ENCODE results near the gene PFDN4. TPM values are rescaled to one million over a fixed set of nuclear protein-coding genes. Genes with fewer than 3 reads are reported as not detected.
"Not testable (repeated sequence)": the region's sequence is repeated elsewhere in the genome, so short reads cannot be mapped to it uniquely, and the experiment has no call there.

Gene PFDN4
- total RNA-seq, 1 experiment from 2014 or later = 37.0 TPM

DNA sequence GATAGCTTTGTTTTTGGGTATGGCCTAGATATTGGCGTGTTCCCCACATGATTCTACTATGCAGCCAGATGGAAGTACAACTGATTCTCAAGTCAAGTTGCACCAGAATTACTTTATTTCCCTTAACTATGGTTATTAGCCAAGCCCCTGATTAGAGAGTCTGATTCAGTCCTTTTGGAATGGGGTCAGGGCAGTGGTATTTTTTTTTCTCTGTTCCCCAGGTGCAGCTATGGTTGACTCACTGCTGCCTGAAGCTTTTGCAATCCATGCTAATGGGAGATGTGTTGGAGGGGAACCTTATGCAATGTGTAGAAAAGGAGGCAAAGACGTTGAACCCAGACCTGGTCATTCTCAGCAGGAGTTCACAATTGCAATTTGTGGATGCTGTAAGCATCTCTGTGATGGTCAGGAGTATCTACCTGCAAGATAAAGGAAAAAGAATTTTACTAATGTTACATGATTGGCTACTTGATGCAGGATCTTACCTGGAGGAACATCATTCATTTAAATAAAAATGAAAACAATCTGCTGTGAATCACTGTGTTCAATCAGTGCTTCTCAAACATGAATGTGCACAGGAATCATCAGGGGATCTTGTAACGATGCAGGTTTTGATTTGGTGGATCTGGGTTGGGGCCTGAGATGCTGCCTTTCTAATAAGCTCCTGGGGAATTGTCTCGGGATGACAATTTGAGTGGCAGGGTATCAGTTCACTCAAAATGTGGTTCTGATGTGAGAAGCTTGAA is 49.4 kb downstream of the PFDN4 start:
- CTCF ChIA-PET = interaction anchor here (0.6 to 1.7 kb wide), 9 partner anchors 11 to 1552 kb away, joined by 3 to 6 read pairs (median 3); partner anchors contain the start of gene PFDN4
- no TSS peak for BruUV-seq (replicated peaks)
- intact Hi-C loops (cut with micrococcal nuclease) = loop anchor here (10.0 kb wide), 1 partner anchor 88 kb away; no protein-coding TSS in a partner anchor
- H3K36me3 Mint-ChIP-seq (ENCODE audit: insufficient read depth, unreplicated experiment) = no peaks in the 10 kb centered on the region
- peaks cover 32% of the 10 kb centered on the region for H3K4me1 Mint-ChIP-seq (ENCODE audit: insufficient read depth, unreplicated experiment)
- H3K27ac Mint-ChIP-seq (ENCODE audit: low read depth, unreplicated experiment) = no peak overlapping the region
- DNase-seq (ENCODE audit: unreplicated experiment) = peak; percentile 89
- no peak overlapping the region for H3K4me3 Mint-ChIP-seq (ENCODE audit: unreplicated experiment)
- no peaks in the 10 kb centered on the region for H3K27me3 Mint-ChIP-seq (ENCODE audit: insufficient read depth, unreplicated experiment)
- POLR2A ChIA-PET = interaction anchor here (0.6 to 1.8 kb wide), 10 partner anchors 12 to 351 kb away, joined by 3 to 12 read pairs (median 3); partner anchors contain the start of gene PFDN4
- TF ChIP-seq, protein P1, sequence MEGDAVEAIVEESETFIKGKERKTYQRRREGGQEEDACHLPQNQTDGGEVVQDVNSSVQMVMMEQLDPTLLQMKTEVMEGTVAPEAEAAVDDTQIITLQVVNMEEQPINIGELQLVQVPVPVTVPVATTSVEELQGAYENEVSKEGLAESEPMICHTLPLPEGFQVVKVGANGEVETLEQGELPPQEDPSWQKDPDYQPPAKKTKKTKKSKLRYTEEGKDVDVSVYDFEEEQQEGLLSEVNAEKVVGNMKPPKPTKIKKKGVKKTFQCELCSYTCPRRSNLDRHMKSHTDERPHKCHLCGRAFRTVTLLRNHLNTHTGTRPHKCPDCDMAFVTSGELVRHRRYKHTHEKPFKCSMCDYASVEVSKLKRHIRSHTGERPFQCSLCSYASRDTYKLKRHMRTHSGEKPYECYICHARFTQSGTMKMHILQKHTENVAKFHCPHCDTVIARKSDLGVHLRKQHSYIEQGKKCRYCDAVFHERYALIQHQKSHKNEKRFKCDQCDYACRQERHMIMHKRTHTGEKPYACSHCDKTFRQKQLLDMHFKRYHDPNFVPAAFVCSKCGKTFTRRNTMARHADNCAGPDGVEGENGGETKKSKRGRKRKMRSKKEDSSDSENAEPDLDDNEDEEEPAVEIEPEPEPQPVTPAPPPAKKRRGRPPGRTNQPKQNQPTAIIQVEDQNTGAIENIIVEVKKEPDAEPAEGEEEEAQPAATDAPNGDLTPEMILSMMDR (IDR thresholded peaks at IDR 0.05; ENCODE audit: unreplicated experiment) = no peak
- no peaks in the 10 kb centered on the region for H3K9me3 Mint-ChIP-seq (ENCODE audit: unreplicated experiment)

DNA sequence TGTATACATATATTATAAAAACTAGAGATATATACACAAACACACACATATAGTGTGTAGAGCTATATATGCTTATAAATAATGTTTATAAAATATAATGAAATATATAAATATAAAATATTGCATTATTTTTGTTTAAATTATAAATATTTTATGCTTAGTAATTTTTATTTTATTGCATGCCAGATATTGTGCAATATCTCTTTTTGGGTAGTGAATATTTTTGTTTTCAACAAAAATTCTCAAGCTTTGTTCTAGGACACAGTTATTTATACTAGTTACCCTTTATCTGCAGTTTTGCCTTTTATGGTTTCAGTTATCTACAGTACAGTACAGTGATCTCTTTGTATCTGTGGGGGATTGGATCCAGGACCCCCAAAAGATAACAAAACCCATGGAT is 52.2 kb downstream of the PFDN4 start:
- H3K9me3 Mint-ChIP-seq (ENCODE audit: unreplicated experiment) = peaks cover 5% of the 10 kb centered on the region
- intact Hi-C loops (cut with micrococcal nuclease) = no loop called here
- TF ChIP-seq, protein P1 (IDR thresholded peaks at IDR 0.05; ENCODE audit: unreplicated experiment) = no peak
- ChIA-PET POLR2A (no interaction called here), CTCF (interaction anchor here (0.7 to 1.7 kb wide), 4 partner anchors 12 to 387 kb away, joined by 3 to 5 read pairs (median 4); no protein-coding TSS in a partner anchor)
- BruUV-seq (replicated peaks) = no TSS peak
- no peak overlapping the region for H3K27ac Mint-ChIP-seq (ENCODE audit: low read depth, unreplicated experiment)
- no peaks in the 10 kb centered on the region for H3K36me3 Mint-ChIP-seq (ENCODE audit: insufficient read depth, unreplicated experiment)
- no peak for DNase-seq (ENCODE audit: unreplicated experiment)
- H3K4me1 Mint-ChIP-seq (ENCODE audit: insufficient read depth, unreplicated experiment) = peaks cover 22% of the 10 kb centered on the region
- H3K27me3 Mint-ChIP-seq (ENCODE audit: insufficient read depth, unreplicated experiment) = no peaks in the 10 kb centered on the region
- no peak overlapping the region for H3K4me3 Mint-ChIP-seq (ENCODE audit: unreplicated experiment)

DNA sequence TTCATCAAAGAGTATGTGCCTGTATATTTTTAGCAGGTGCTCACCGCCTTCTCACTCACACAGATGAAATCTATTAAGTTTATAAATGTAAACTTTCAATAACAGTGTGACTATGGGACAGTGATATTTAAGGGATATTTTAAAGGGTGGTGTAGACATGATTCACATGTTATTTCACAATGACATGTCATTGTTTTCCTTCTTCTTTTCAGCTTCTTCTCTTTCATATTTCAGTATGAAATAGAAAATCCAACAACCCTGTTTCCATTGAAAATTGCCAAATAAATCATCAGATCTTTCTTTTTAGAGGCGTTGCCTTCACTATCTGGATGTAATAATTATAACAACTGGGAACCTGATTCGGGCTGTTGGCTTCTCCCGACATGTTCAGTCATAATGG is 54.8 kb downstream of the PFDN4 start:
- intact Hi-C loops (cut with micrococcal nuclease) = no loop called here
- H3K9me3 Mint-ChIP-seq (ENCODE audit: unreplicated experiment) = peaks cover 5% of the 10 kb centered on the region
- no TSS peak for BruUV-seq (replicated peaks)
- H3K4me3 Mint-ChIP-seq (ENCODE audit: unreplicated experiment) = no peak overlapping the region
- no peak for DNase-seq (ENCODE audit: unreplicated experiment)
- no peaks in the 10 kb centered on the region for H3K27me3 Mint-ChIP-seq (ENCODE audit: insufficient read depth, unreplicated experiment)
- H3K4me1 Mint-ChIP-seq (ENCODE audit: insufficient read depth, unreplicated experiment) = peaks cover 6% of the 10 kb centered on the region
- H3K27ac Mint-ChIP-seq (ENCODE audit: low read depth, unreplicated experiment) = no peak overlapping the region
- TF ChIP-seq, protein P1 (IDR thresholded peaks at IDR 0.05; ENCODE audit: unreplicated experiment) = no peak
- CTCF ChIA-PET = interaction anchor here (0.6 kb wide), 1 partner anchor 13 kb away, joined by 3 read pairs; no protein-coding TSS in a partner anchor
- POLR2A ChIA-PET = interaction anchor here (0.7 kb wide), 1 partner anchor 18 kb away, joined by 4 read pairs; no protein-coding TSS in a partner anchor
- H3K36me3 Mint-ChIP-seq (ENCODE audit: insufficient read depth, unreplicated experiment) = no peaks in the 10 kb centered on the region

DNA sequence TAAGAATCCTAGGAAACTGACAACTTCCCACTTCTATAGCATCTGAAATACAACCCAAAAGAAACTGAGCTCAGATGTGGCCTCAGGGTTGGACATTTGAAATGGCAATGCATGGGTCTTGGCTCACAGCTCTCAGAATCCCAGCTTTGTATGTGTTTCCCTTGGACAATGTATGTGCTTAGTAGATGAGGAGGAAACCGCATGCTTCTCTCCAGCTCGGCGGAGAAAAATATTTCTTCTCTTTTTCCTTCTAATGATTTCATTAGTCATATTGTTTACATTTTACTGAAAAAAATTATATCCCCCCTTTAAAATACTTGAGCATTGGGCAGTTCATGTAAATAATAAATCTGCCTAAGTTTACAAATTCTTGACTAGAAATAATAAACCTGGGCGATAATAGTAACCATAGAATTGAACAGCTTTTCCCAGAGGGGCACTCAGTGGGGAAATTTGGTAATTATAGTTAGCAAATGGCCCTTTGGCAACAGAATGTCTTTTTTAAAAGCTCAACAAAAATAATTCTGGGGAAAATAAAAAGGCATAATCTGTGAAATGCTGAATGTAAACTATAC is 55.3 kb downstream of the PFDN4 start:
- Mint-ChIP-seq H3K36me3 (ENCODE audit: insufficient read depth, unreplicated experiment) (no peaks in the 10 kb centered on the region), H3K27ac (ENCODE audit: low read depth, unreplicated experiment) (no peak overlapping the region), H3K27me3 (ENCODE audit: insufficient read depth, unreplicated experiment) (no peaks in the 10 kb centered on the region), H3K4me1 (ENCODE audit: insufficient read depth, unreplicated experiment) (peaks cover 11% of the 10 kb centered on the region), H3K4me3 (ENCODE audit: unreplicated experiment) (no peak overlapping the region), H3K9me3 (ENCODE audit: unreplicated experiment) (peaks cover 5% of the 10 kb centered on the region)
- TF ChIP-seq, protein P1 (IDR thresholded peaks at IDR 0.05; ENCODE audit: unreplicated experiment) = no peak
- BruUV-seq (replicated peaks) = no TSS peak
- DNase-seq (ENCODE audit: unreplicated experiment) = no peak
- CTCF ChIA-PET = interaction anchor here (0.5 kb wide), 1 partner anchor 1933 kb away, joined by 4 read pairs; no protein-coding TSS in a partner anchor
- POLR2A ChIA-PET = interaction anchor here (0.7 to 0.9 kb wide), 3 partner anchors 17 to 938 kb away, joined by 3 to 4 read pairs (median 3); no protein-coding TSS in a partner anchor
- intact Hi-C loops (cut with micrococcal nuclease) = no loop called here

DNA sequence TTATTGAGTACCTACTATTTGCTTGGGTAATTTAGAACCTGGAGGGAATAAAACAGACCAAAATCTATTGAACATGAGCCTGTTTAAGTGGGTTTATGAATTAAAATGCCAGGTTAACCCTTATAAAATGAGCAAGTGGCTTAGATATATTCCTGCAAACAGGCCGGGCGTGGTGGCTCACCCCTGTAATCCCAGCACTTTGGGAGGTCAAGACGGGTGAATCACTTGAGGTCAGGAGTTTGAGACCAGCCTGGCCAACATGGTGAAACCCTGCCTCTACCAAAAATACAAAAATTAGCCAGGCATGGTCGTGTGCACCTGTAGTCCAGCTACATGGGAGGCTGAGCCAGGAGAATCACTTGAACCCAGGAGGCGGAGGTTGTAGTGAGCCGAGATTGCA is 57.9 kb downstream of the PFDN4 start:
- POLR2A ChIA-PET; H3K4me3 Mint-ChIP-seq (ENCODE audit: unreplicated experiment); BruUV-seq (replicated peaks); CTCF ChIA-PET; DNase-seq (ENCODE audit: unreplicated experiment); H3K36me3 Mint-ChIP-seq (ENCODE audit: insufficient read depth, unreplicated experiment); H3K27ac Mint-ChIP-seq (ENCODE audit: low read depth, unreplicated experiment); H3K9me3 Mint-ChIP-seq (ENCODE audit: unreplicated experiment); H3K27me3 Mint-ChIP-seq (ENCODE audit: insufficient read depth, unreplicated experiment); intact Hi-C loops (cut with micrococcal nuclease): not testable (repeated sequence)
- H3K4me1 Mint-ChIP-seq (ENCODE audit: insufficient read depth, unreplicated experiment) = peaks cover 11% of the 10 kb centered on the region
